Inflammatory macrophage treated with lipopolysaccharide for 4 hours (primary cell): ENCODE results near the gene DIPK1C.

Source experiments
- DNase-seq: peaks from one replicate; pipeline ENCODE4 v3.0.0-alpha.2; 2020

Gene DIPK1C

GRCh38 chr18:74480149-74480651, 23.1 kb upstream of the DIPK1C start:
- DNase-seq = no peak

- DNase-seq = peak; percentile 77
Observed at GRCh38 chr18:74479486-74480148, 22.5 kb upstream of the DIPK1C start.

GRCh38 chr18:74478880-74479279, 21.8 kb upstream of the DIPK1C start:
- DNase-seq = peak; percentile 79

GRCh38 chr18:74478316-74478715, 21.2 kb upstream of the DIPK1C start:
- no peak for DNase-seq

GRCh38 chr18:74477771-74478170, 20.7 kb upstream of the DIPK1C start:
- DNase-seq = peak; percentile 51

GRCh38 chr18:74476140-74476539, 19.0 kb upstream of the DIPK1C start:
- no peak for DNase-seq

GRCh38 chr18:74473976-74474640, 17.0 kb upstream of the DIPK1C start:
- no peak for DNase-seq

GRCh38 chr18:74472312-74472711, 15.2 kb upstream of the DIPK1C start:
- DNase-seq = no peak

GRCh38 chr18:74468547-74469061, 11.5 kb upstream of the DIPK1C start:
- DNase-seq = no peak

- DNase-seq = no peak
Observed at GRCh38 chr18:74465775-74466174, 8.7 kb upstream of the DIPK1C start.

GRCh38 chr18:74463983-74464382, 6.9 kb upstream of the DIPK1C start:
- DNase-seq = no peak

GRCh38 chr18:74463254-74463653, 6.1 kb upstream of the DIPK1C start:
- DNase-seq = no peak

- no peak for DNase-seq
Observed at GRCh38 chr18:74460825-74461224, 3.7 kb upstream of the DIPK1C start.

- no peak for DNase-seq
Observed at GRCh38 chr18:74459889-74460288, 2.8 kb upstream of the DIPK1C start.

- DNase-seq = no peak
Observed at GRCh38 chr18:74457725-74458421, 765 bp upstream of the DIPK1C start.

- DNase-seq = no peak
Observed at GRCh38 chr18:74456349-74457042, 612 bp downstream of the DIPK1C start.

- peak; percentile 16 for DNase-seq
Observed at GRCh38 chr18:74456017-74456348, 1.1 kb downstream of the DIPK1C start.

GRCh38 chr18:74455386-74455785, 1.7 kb downstream of the DIPK1C start:
- no peak for DNase-seq

- DNase-seq = no peak
Observed at GRCh38 chr18:74454279-74454751, 2.8 kb downstream of the DIPK1C start.

- DNase-seq = no peak
Observed at GRCh38 chr18:74453642-74454198, 3.4 kb downstream of the DIPK1C start.

GRCh38 chr18:74453016-74453566, 4.0 kb downstream of the DIPK1C start:
- DNase-seq = no peak

GRCh38 chr18:74451148-74451547, 6.0 kb downstream of the DIPK1C start:
- DNase-seq = no peak
